WTC11 (cell line): ENCODE results near the gene BLOC1S5. TPM values are rescaled to one million over a fixed set of nuclear protein-coding genes. Genes with fewer than 3 reads are reported as not detected.

Experiments
- ATAC-seq: fragments of 200-7000 bp; cut with Tn5 transposase; 2 replicates; pipeline ENCODE4 v1.10.0; 2021; ENCODE audit warnings: mild to moderate bottlenecking, moderate library complexity
- CTCF ChIA-PET: fragments of 300-600 bp; sonication (Branson Sonifier 250); formaldehyde crosslinking; loops from one replicate; lab custom pipeline; 2021; ENCODE audit warnings: antibody characterized with exemption; lab: Charles Lee
- POLR2A ChIA-PET: fragments of 350-600 bp; sonication (Branson Sonifier 250); formaldehyde crosslinking; loops from one replicate; lab custom pipeline; 2021; ENCODE audit warnings: antibody characterized with exemption; lab: Charles Lee
- DNase-seq: peaks from one replicate; pipeline ENCODE4 v3.0.0; 2021; ENCODE audit warnings: low spot score
- H3K27ac Mint-ChIP-seq: 2 replicates; pipeline ENCODE4 v1.8.0; 2021; ENCODE audit warnings: mixed read lengths
- H3K27me3 Mint-ChIP-seq: 2 replicates; pipeline ENCODE4 v1.8.0; 2021; ENCODE audit warnings: low read depth, mild to moderate bottlenecking, moderate library complexity, mixed read lengths
- H3K36me3 Mint-ChIP-seq: 2 replicates; pipeline ENCODE4 v1.8.0; 2021; ENCODE audit warnings: mixed read lengths
- H3K4me1 Mint-ChIP-seq: 2 replicates; pipeline ENCODE4 v1.8.0; 2022; ENCODE audit warnings: mixed read lengths
- H3K4me3 Mint-ChIP-seq: 2 replicates; pipeline ENCODE4 v1.8.0; 2021; ENCODE audit warnings: mild to moderate bottlenecking, moderate library complexity, mixed read lengths
- H3K9me3 Mint-ChIP-seq: 2 replicates; pipeline ENCODE4 v1.8.0; 2021; ENCODE audit warnings: mixed read lengths
- CREM ChIP-seq: sonication (generic); formaldehyde crosslinking; IDR thresholded peaks from 2 replicates; pipeline ENCODE4 v1.8.1; 2022; ENCODE audit warnings: mild to moderate bottlenecking, missing genetic modification reagents, moderate library complexity
- EMX1 ChIP-seq: fragments of 250-450 bp; sonication (Bioruptor Pico); IDR thresholded peaks from 2 replicates; pipeline ENCODE4 v1.8.0; 2021; ENCODE audit warnings: mild to moderate bottlenecking
- FOXJ3 ChIP-seq: sonication (generic); formaldehyde crosslinking; IDR thresholded peaks from 2 replicates; pipeline ENCODE4 v1.9.0; 2021; ENCODE audit warnings: missing genetic modification reagents, mild to moderate bottlenecking, borderline replicate concordance
- GTF2I ChIP-seq: fragments of 250-450 bp; sonication (Bioruptor Pico); conservative IDR thresholded peaks from 2 replicates; pipeline ENCODE4 v1.4.0; 2021; ENCODE audit warnings: mild to moderate bottlenecking
- HMGXB4 ChIP-seq: sonication (generic); formaldehyde crosslinking; IDR thresholded peaks from 2 replicates; pipeline ENCODE4 v1.8.1; 2023; ENCODE audit warnings: mild to moderate bottlenecking, moderate library complexity, missing genetic modification reagents
- JAZF1 ChIP-seq: fragments of 250-450 bp; sonication (Bioruptor Pico); IDR thresholded peaks from 2 replicates; pipeline ENCODE4 v1.9.0; 2021; ENCODE audit warnings: moderate library complexity, mild to moderate bottlenecking, inconsistent platforms
- NR3C1 ChIP-seq: sonication (generic); formaldehyde crosslinking; conservative IDR thresholded peaks from 2 replicates; pipeline ENCODE4 v1.8.1; 2023; ENCODE audit warnings: low read depth, mild to moderate bottlenecking, missing genetic modification reagents
- OVOL2 ChIP-seq: fragments of 250-450 bp; sonication (Bioruptor Pico); IDR thresholded peaks from 2 replicates; pipeline ENCODE4 v1.9.0; 2021; ENCODE audit warnings: mild to moderate bottlenecking, borderline replicate concordance
- PRDM15 ChIP-seq: sonication (generic); formaldehyde crosslinking; IDR thresholded peaks from 2 replicates; pipeline ENCODE4 v1.8.0; 2022; ENCODE audit warnings: missing genetic modification reagents
- SMAD3 ChIP-seq: sonication (generic); formaldehyde crosslinking; IDR thresholded peaks from 2 replicates; pipeline ENCODE4 v1.8.0; 2022; ENCODE audit warnings: missing genetic modification reagents, mild to moderate bottlenecking, borderline replicate concordance
- SMAD4 ChIP-seq: sonication (generic); formaldehyde crosslinking; IDR thresholded peaks from 2 replicates; pipeline ENCODE4 v1.8.0; 2022; ENCODE audit warnings: mild to moderate bottlenecking, missing genetic modification reagents
- ZNF138 ChIP-seq: sonication (generic); formaldehyde crosslinking; conservative IDR thresholded peaks from 2 replicates; pipeline ENCODE4 v1.8.1; 2022; ENCODE audit warnings: mild to moderate bottlenecking, moderate library complexity, missing genetic modification reagents
- ZNF232 ChIP-seq: sonication (generic); formaldehyde crosslinking; IDR thresholded peaks from 2 replicates; pipeline ENCODE4 v1.8.0; 2022; ENCODE audit warnings: mild to moderate bottlenecking, missing genetic modification reagents
- ZNF317 ChIP-seq: sonication (generic); formaldehyde crosslinking; IDR thresholded peaks from 2 replicates; pipeline ENCODE4 v1.8.1; 2023; ENCODE audit warnings: low read depth, mild to moderate bottlenecking, moderate library complexity, missing genetic modification reagents, borderline replicate concordance
- total RNA-seq: library from RNA; stranded (reverse); gene quantifications from 3 replicates; pipeline ENCODE4 v1.2.3, GENCODE V29; 2021
- TF ChIP-seq, protein P1 (sequence below): sonication (generic); formaldehyde crosslinking; IDR thresholded peaks from 2 replicates; pipeline ENCODE4 v1.8.1; 2022; ENCODE audit warnings: missing genetic modification reagents, borderline replicate concordance
- TF ChIP-seq, protein P2 (sequence below): sonication (generic); formaldehyde crosslinking; IDR thresholded peaks from 2 replicates; pipeline ENCODE4 v1.8.0; 2022; ENCODE audit warnings: mild to moderate bottlenecking, missing genetic modification reagents

BLOC1S5 gene
- total RNA-seq, 1 experiment from 2014 or later, result 17.9 TPM

DNA sequence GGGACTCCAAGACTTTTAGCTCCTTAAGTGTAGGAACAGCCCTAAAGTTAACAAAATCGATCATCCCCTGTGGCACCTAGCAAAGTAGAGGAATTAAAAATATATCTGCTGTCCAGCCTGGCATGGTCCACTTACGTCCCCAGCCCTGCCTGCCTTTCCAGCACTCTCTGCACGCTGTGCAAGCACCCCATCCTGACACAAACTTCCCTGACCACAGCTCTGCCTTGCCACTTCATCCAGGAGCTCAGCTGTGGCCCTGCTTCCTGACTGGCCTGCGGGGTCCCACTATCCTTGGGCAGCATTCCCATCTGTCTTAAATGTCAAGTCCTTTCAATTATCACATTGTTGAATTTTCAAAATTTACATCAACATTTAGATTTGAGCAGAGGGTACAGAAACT, 39.0 kb downstream of the BLOC1S5 start (continued):
- no peak for TF ChIP-seq JAZF1
- TF ChIP-seq OVOL2 (CRISPR knock-in tag), result no peak
- TF ChIP-seq, protein P1, sequence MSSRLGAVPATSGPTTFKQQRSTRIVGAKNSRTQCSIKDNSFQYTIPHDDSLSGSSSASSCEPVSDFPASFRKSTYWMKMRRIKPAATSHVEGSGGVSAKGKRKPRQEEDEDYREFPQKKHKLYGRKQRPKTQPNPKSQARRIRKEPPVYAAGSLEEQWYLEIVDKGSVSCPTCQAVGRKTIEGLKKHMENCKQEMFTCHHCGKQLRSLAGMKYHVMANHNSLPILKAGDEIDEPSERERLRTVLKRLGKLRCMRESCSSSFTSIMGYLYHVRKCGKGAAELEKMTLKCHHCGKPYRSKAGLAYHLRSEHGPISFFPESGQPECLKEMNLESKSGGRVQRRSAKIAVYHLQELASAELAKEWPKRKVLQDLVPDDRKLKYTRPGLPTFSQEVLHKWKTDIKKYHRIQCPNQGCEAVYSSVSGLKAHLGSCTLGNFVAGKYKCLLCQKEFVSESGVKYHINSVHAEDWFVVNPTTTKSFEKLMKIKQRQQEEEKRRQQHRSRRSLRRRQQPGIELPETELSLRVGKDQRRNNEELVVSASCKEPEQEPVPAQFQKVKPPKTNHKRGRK (CRISPR knock-in tag), result no peak
- no peak for TF ChIP-seq ZNF317 (CRISPR knock-in tag)
- no peak for TF ChIP-seq EMX1 (CRISPR knock-in tag)
- no peak for TF ChIP-seq HMGXB4 (CRISPR knock-in tag)
- no peak for TF ChIP-seq GTF2I (CRISPR knock-in tag)
- TF ChIP-seq, protein P2, sequence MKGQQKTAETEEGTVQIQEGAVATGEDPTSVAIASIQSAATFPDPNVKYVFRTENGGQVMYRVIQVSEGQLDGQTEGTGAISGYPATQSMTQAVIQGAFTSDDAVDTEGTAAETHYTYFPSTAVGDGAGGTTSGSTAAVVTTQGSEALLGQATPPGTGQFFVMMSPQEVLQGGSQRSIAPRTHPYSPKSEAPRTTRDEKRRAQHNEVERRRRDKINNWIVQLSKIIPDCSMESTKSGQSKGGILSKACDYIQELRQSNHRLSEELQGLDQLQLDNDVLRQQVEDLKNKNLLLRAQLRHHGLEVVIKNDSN (CRISPR knock-in tag), result no peak

- H3K36me3 Mint-ChIP-seq, result peaks cover 8% of the 10 kb centered on the region
- no peak overlapping the region for H3K27ac Mint-ChIP-seq
- DNase-seq (no peak), ATAC-seq (no peak)
- peaks cover 4% of the 10 kb centered on the region; the same call in 1 of the 2 replicates for H3K9me3 Mint-ChIP-seq
- ChIA-PET CTCF (no interaction called here), POLR2A (interaction anchor here (0.7 kb wide), 1 partner anchor 1417 kb away, joined by 3 read pairs; no protein-coding TSS in a partner anchor)
- TF ChIP-seq CREM, result no peak
- TF ChIP-seq SMAD3 (CRISPR knock-in tag), result no peak
- TF ChIP-seq ZNF138 (CRISPR knock-in tag), result no peak
- no peak for TF ChIP-seq NR3C1
- TF ChIP-seq, protein P2 (CRISPR knock-in tag), result no peak
- no peak for TF ChIP-seq FOXJ3
- no peak for TF ChIP-seq PRDM15 (CRISPR knock-in tag)
- TF ChIP-seq ZNF232, result no peak
- H3K4me1 Mint-ChIP-seq, result peaks cover 12% of the 10 kb centered on the region
- H3K4me3 Mint-ChIP-seq, result no peak overlapping the region
- H3K27me3 Mint-ChIP-seq, result no peaks in the 10 kb centered on the region
These were observed 40.6 kb downstream of the BLOC1S5 start for GRCh38 chr6:8023638-8024037.

DNA sequence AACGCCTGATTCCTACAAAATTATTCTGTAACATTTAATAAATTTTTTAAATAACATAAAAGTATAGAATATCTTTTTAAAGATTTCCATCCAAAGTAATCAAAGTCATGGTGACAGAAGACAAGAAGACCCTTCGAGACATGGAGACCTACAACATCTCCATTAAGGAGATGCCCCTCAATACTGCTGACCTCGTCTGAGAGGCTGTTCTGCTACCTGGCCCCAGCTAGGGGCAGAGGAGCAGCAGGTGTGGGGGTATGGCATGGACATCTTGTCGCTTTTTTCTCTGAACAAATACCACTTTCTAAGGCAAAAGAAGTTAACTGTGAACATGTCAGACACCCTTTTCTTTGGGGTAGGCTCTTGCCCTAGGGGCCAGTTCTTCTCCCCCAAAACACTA, 44.1 kb downstream of the BLOC1S5 start:
- H3K36me3 Mint-ChIP-seq, result peaks cover 11% of the 10 kb centered on the region
- H3K27ac Mint-ChIP-seq, result no peak overlapping the region
- ATAC-seq (peak; percentile 69), DNase-seq (no peak)
- POLR2A ChIA-PET, result no interaction called here
- H3K4me1 Mint-ChIP-seq, result peaks cover 28% of the 10 kb centered on the region
- TF ChIP-seq SMAD4 (CRISPR knock-in tag), result no peak
- CTCF ChIA-PET, result interaction anchor here (0.8 to 1.3 kb wide), 2 partner anchors 10 to 14 kb away, joined by 3 to 4 read pairs; no protein-coding TSS in a partner anchor
- peaks cover 4% of the 10 kb centered on the region; the same call in 1 of the 2 replicates for H3K9me3 Mint-ChIP-seq
- no peaks in the 10 kb centered on the region for H3K27me3 Mint-ChIP-seq
- no peak overlapping the region for H3K4me3 Mint-ChIP-seq
